Small intestine (tissue), 7 donors: ENCODE measurements around the gene AQP10. TPM values are rescaled to one million over a fixed set of nuclear protein-coding genes. Genes with fewer than 3 reads are reported as not detected.
"Not testable (repeated sequence)": the region's sequence is repeated elsewhere in the genome, so short reads cannot be mapped to it uniquely, and the experiment has no call there.

Source experiments
- DNase-seq, 2 donors: peaks; one replicate each; pipeline versions ENCODE4 v3.0.0 to v3.0.0-alpha.2; 2013
- FAIRE-seq: peaks from 2 replicates; lab custom pipeline; 2012; peaks lifted over from hg19 to GRCh38; lab: Jason Lieb, UNC
- H3K27ac ChIP-seq, 3 donors: one replicate each; pipeline ENCODE4 v1.5.1; 2013; ENCODE audit warnings: low read length in 2 of 3, mild to moderate bottlenecking in 2 of 3, control low read depth in 1 of 3, inconsistent platforms in 1 of 3, low read depth in 1 of 3, moderate library complexity in 1 of 3
- H3K27me3 ChIP-seq, 3 donors: one replicate each; pipeline ENCODE4 v1.6.1; 2013; ENCODE audit warnings: low read length in 3 of 3, inconsistent platforms in 1 of 3; ENCODE audit not compliant: control insufficient read depth in 3 of 3, insufficient read depth in 3 of 3
- H3K36me3 ChIP-seq, 3 donors: one replicate each; pipeline ENCODE4 v1.6.1; 2013; ENCODE audit warnings: low read length in 3 of 3, inconsistent platforms in 1 of 3, low read depth in 1 of 3, mild to moderate bottlenecking in 1 of 3, moderate library complexity in 1 of 3; ENCODE audit not compliant: control insufficient read depth in 3 of 3, insufficient read depth in 2 of 3
- H3K4me1 ChIP-seq, 3 donors: one replicate each; pipeline ENCODE4 v1.6.1; 2013; ENCODE audit warnings: low read length in 2 of 3, inconsistent platforms in 1 of 3, low read depth in 1 of 3, mild to moderate bottlenecking in 1 of 3, moderate library complexity in 1 of 3; ENCODE audit not compliant: control insufficient read depth in 3 of 3, insufficient read depth in 2 of 3
- H3K4me3 ChIP-seq, 3 donors: one replicate each; pipeline ENCODE4 v1.5.1; 2013; ENCODE audit warnings: low read length in 3 of 3, control low read depth in 1 of 3, inconsistent platforms in 1 of 3, low read depth in 1 of 3, mild to moderate bottlenecking in 1 of 3, moderate library complexity in 1 of 3
- H3K9me3 ChIP-seq, 2 donors: one replicate each; pipeline ENCODE4 v1.6.1; 2013; ENCODE audit warnings: low read depth in 1 of 2, low read length in 1 of 2; ENCODE audit not compliant: control insufficient read depth in 2 of 2, insufficient read depth in 1 of 2
- WGBS, 3 donors: extraction: QIAGEN DNeasy Blood & Tissue Kit; methylation state at CpG; one replicate each; pipeline ENCODE4 v1.1.7; 2013; 5-methylcytosine and 5-hydroxymethylcytosine counted together
- polyA plus RNA-seq, 4 donors: library from polyadenylated mRNA; stranded (reverse) in 3 of 4; unstranded in 1 of 4; fragments of 200-250 nt in 3 of 4; fragments of 120-200 nt in 1 of 4; gene quantifications; one replicate each; pipeline versions ENCODE4 v1.2.1 to v1.2.3, GENCODE V29; 2013
- donor health status: healthy with polysubstance abuse.
- donor health status: control.
- donor health status: control.
- donor health status: Bipolar disorder and iron deficiency.
- donor health status: healthy.

The AQP10 gene
- polyA plus RNA-seq, 4 donors: 0.30 to 103 (median 22.5) TPM

- H3K4me1 ChIP-seq: no peaks in the 10 kb centered on the region
- no peaks in the 10 kb centered on the region for H3K27me3 ChIP-seq
- DNase-seq (no peak), FAIRE-seq (no peak)
- no peaks in the 10 kb centered on the region for H3K36me3 ChIP-seq
- H3K4me3 ChIP-seq: no peak overlapping the region
- 59 to 72% (median 67%) methylated on average over 3 of the region's 3 CpGs for WGBS, 3 donors
- no peaks in the 10 kb centered on the region for H3K9me3 ChIP-seq
- H3K27ac ChIP-seq: no peak overlapping the region
Observed at GRCh38 chr1:154361357-154361756, 40.5 kb downstream of the AQP10 start.

GRCh38 chr1:154371436-154371835, 50.5 kb downstream of the AQP10 start:
- 29 to 66% (median 39%) methylated on average over 6 of the region's 6 CpGs for WGBS, 3 donors
- Histone ChIP-seq H3K4me1 (no peaks in the 10 kb centered on the region), H3K27me3 (no peaks in the 10 kb centered on the region), H3K4me3 (no peak overlapping the region), H3K27ac (peak overlapping the region in 1 of 3 donors; percentile 31), H3K36me3 (no peaks in the 10 kb centered on the region), H3K9me3 (no peaks in the 10 kb centered on the region)
- FAIRE-seq (no peak), DNase-seq (peak in 1 of 2 donors; percentile 67)

GRCh38 chr1:154373777-154374357, 53.0 kb downstream of the AQP10 start:
- not testable (repeated sequence) for H3K9me3 ChIP-seq, H3K27me3 ChIP-seq, FAIRE-seq, H3K36me3 ChIP-seq, DNase-seq, H3K4me1 ChIP-seq, H3K4me3 ChIP-seq, H3K27ac ChIP-seq
- WGBS, 3 donors: 70 to 71% (median 70%) methylated on average over 7 of the region's 7 CpGs

Other genes with a start within 250 kb of the AQP10 start
- under 1 TPM in 2 of 4 donors, not detected in 2; 0.01 to 0.03 TPM for gene NUP210L, start 166.0 kb upstream of the AQP10 start, polyA plus RNA-seq
- 100 to 1,000 TPM; 244 to 335 (median 277) TPM for gene TPM3, start 129.0 kb upstream of the AQP10 start, polyA plus RNA-seq
- not detected for gene CFAP141, start 114.8 kb upstream of the AQP10 start, polyA plus RNA-seq
- gene UBAP2L, start 100.1 kb upstream of the AQP10 start, polyA plus RNA-seq: 100 to 1,000 TPM in 1 of 4 donors, 10 to 100 TPM in 3; 29.7 to 133 (median 41.1) TPM
- gene HAX1, start 48.5 kb upstream of the AQP10 start, polyA plus RNA-seq: 100 to 1,000 TPM in 3 of 4 donors, 10 to 100 TPM in 1; 63.2 to 131 (median 119) TPM
- 10 to 100 TPM in 3 of 4 donors, 1 to 10 TPM in 1; 3.9 to 19.7 (median 14.9) TPM for gene ATP8B2, start 4.4 kb downstream of the AQP10 start, polyA plus RNA-seq
- gene IL6R, start 84.2 kb downstream of the AQP10 start, polyA plus RNA-seq: 10 to 100 TPM in 3 of 4 donors, 1 to 10 TPM in 1; 8.8 to 21.2 (median 11.2) TPM
- gene TDRD10, start 181.1 kb downstream of the AQP10 start, polyA plus RNA-seq: 1 to 10 TPM in 2 of 4 donors, under 1 TPM in 1, not detected in 1; 0.81 to 3.4 (median 1.6) TPM
- gene SHE, start 181.3 kb downstream of the AQP10 start, polyA plus RNA-seq: 10 to 100 TPM in 1 of 4 donors, 1 to 10 TPM in 2, under 1 TPM in 1; 0.67 to 15.5 (median 3.3) TPM
- gene UBE2Q1, start 237.6 kb downstream of the AQP10 start, polyA plus RNA-seq: 10 to 100 TPM; 37.1 to 69.1 (median 38.6) TPM
- gene CHRNB2, start 246.7 kb downstream of the AQP10 start, polyA plus RNA-seq: under 1 TPM in 2 of 4 donors, not detected in 2; 0.75 to 0.95 TPM